OCI-LY3 (cell line): ENCODE data around the gene ITGA6.

Experiments
- H2AFZ ChIP-seq: fragments of 200-600, 300-600 bp; shearing (Covaris generic); 2 replicates; pipeline ENCODE4 v1.6.0; 2014; ENCODE audit warnings: antibody characterized with exemption, low read depth, low read length
- H3K27ac ChIP-seq: fragments of 200-600, 300-600 bp; sonication (generic); 2 replicates; pipeline ENCODE4 v1.5.1; 2014; ENCODE audit warnings: mild to moderate bottlenecking, low read length, moderate library complexity, mixed read lengths
- H3K27me3 ChIP-seq: fragments of 200-600, 300-600 bp; sonication (generic); 2 replicates; pipeline ENCODE4 v1.6.1; 2014; ENCODE audit warnings: low read depth, low read length, mixed read lengths
- H3K36me3 ChIP-seq: fragments of 200-600, 300-600 bp; sonication (generic); replicated peaks from 2 replicates; pipeline ENCODE3; 2014; ENCODE audit warnings: low read depth, low read length, mixed read lengths
- H3K4me1 ChIP-seq: fragments of 300-600, 200-600 bp; sonication (generic); 2 replicates; pipeline ENCODE4 v1.6.1; 2014; ENCODE audit warnings: low read length, mixed read lengths
- H3K4me2 ChIP-seq: fragments of 200-600, 300-600 bp; sonication (generic); 2 replicates; pipeline ENCODE4 v1.6.1; 2014; ENCODE audit warnings: low read length, mixed read lengths
- H3K4me3 ChIP-seq: fragments of 300-600, 200-600 bp; sonication (generic); 2 replicates; pipeline ENCODE4 v1.5.1; 2014; ENCODE audit warnings: antibody characterized with exemption, mild to moderate bottlenecking, low read length, moderate library complexity
- H3K79me2 ChIP-seq: fragments of 300-600, 200-600 bp; shearing (Covaris generic); 2 replicates; pipeline ENCODE4 v1.6.1; 2014; ENCODE audit warnings: mild to moderate bottlenecking, low read length, mixed read lengths
- H3K9ac ChIP-seq: fragments of 300-600, 200-600 bp; shearing (Covaris generic); 2 replicates; pipeline ENCODE4 v1.6.0; 2014; ENCODE audit warnings: mild to moderate bottlenecking, low read length, moderate library complexity
- H3K9me3 ChIP-seq: fragments of 200-600, 300-600 bp; shearing (Covaris generic); 2 replicates; pipeline ENCODE4 v1.6.1; 2014; ENCODE audit warnings: low read length, mixed read lengths; ENCODE audit not compliant: insufficient read depth
- H4K20me1 ChIP-seq: fragments of 200-600, 300-600 bp; sonication (generic); 2 replicates; pipeline ENCODE4 v1.6.1; 2016; ENCODE audit warnings: low read length, mixed read lengths; ENCODE audit not compliant: insufficient read depth
- EZH2phosphoT487 ChIP-seq: fragments of 200-600 bp; shearing (Covaris generic); IDR thresholded peaks from 2 replicates; pipeline ENCODE4 v1.6.1; 2018; ENCODE audit warnings: antibody characterized with exemption, mixed run types, low read depth
- TF ChIP-seq, protein P1 (sequence below): fragments of 200-600, 300-600 bp; sonication (generic); IDR thresholded peaks from 2 replicates; pipeline ENCODE4 v1.5.1; 2014; ENCODE audit warnings: antibody characterized with exemption, low read length, low read depth

The ITGA6 gene

DNA sequence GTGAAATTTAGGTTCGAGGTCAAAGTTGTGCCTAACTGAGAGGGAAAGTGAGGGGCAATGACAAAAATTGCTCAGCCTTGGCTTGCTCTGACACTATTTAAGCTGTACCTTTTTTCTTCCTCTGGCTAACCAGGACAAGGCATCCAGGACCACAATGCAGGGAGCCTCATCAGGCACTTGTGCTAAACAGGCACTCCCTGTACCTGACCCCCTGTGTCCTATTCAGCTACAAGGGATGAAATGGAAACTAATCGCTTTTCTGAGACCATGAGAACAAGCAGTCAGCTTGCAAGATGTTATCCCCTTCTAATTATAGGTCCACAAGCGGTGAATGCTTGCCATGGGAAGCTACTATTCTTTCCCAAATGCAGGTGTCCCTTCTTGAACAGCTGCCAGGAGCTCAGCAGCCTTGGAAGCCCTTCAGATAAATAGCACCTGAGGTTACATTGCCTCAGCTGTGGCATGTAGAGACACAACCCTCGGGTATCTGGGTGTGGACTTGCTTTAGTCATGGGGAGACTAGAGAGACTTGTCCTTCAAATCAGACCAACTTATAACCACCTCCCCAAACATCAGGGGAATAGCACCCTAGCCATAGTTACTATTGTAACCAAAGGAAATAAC, 19.1 kb upstream of the ITGA6 start:
- Histone ChIP-seq H3K27ac (no peak overlapping the region), H3K4me3 (no peak overlapping the region), H3K4me2 (no peak overlapping the region), H3K9me3 (no peaks in the 10 kb centered on the region), H3K36me3 (no peaks in the 10 kb centered on the region), H3K4me1 (no peaks in the 10 kb centered on the region), H3K9ac (no peak overlapping the region), H3K79me2 (no peaks in the 10 kb centered on the region), H3K27me3 (peaks cover 41% of the 10 kb centered on the region), H4K20me1 (no peaks in the 10 kb centered on the region), H2AFZ (no peak overlapping the region)
- no peak for TF ChIP-seq EZH2phosphoT487
- TF ChIP-seq, protein P1, sequence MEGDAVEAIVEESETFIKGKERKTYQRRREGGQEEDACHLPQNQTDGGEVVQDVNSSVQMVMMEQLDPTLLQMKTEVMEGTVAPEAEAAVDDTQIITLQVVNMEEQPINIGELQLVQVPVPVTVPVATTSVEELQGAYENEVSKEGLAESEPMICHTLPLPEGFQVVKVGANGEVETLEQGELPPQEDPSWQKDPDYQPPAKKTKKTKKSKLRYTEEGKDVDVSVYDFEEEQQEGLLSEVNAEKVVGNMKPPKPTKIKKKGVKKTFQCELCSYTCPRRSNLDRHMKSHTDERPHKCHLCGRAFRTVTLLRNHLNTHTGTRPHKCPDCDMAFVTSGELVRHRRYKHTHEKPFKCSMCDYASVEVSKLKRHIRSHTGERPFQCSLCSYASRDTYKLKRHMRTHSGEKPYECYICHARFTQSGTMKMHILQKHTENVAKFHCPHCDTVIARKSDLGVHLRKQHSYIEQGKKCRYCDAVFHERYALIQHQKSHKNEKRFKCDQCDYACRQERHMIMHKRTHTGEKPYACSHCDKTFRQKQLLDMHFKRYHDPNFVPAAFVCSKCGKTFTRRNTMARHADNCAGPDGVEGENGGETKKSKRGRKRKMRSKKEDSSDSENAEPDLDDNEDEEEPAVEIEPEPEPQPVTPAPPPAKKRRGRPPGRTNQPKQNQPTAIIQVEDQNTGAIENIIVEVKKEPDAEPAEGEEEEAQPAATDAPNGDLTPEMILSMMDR, result no peak

GRCh38 chr2:172409042-172409441, 18.3 kb upstream of the ITGA6 start:
- Histone ChIP-seq H2AFZ (no peak overlapping the region), H3K9ac (no peak overlapping the region), H3K9me3 (no peaks in the 10 kb centered on the region), H3K4me2 (no peak overlapping the region), H3K4me1 (no peaks in the 10 kb centered on the region), H3K27ac (no peak overlapping the region), H4K20me1 (no peaks in the 10 kb centered on the region), H3K79me2 (no peaks in the 10 kb centered on the region), H3K36me3 (no peaks in the 10 kb centered on the region), H3K27me3 (peaks cover 42% of the 10 kb centered on the region), H3K4me3 (no peak overlapping the region)
- TF ChIP-seq EZH2phosphoT487, result no peak
- TF ChIP-seq, protein P1, result no peak

- Histone ChIP-seq H3K4me3 (no peak overlapping the region), H4K20me1 (no peaks in the 10 kb centered on the region), H3K4me1 (peaks cover 10% of the 10 kb centered on the region), H3K36me3 (no peaks in the 10 kb centered on the region), H3K9me3 (no peaks in the 10 kb centered on the region; the same call in 1 of the 2 replicates), H3K27me3 (peaks cover 36% of the 10 kb centered on the region), H3K9ac (no peak overlapping the region), H3K79me2 (no peaks in the 10 kb centered on the region), H3K4me2 (no peak overlapping the region), H2AFZ (no peak overlapping the region), H3K27ac (no peak overlapping the region)
- TF ChIP-seq, protein P1, result no peak
- no peak for TF ChIP-seq EZH2phosphoT487
These were observed 14.3 kb upstream of the ITGA6 start for GRCh38 chr2:172412984-172413492.

DNA sequence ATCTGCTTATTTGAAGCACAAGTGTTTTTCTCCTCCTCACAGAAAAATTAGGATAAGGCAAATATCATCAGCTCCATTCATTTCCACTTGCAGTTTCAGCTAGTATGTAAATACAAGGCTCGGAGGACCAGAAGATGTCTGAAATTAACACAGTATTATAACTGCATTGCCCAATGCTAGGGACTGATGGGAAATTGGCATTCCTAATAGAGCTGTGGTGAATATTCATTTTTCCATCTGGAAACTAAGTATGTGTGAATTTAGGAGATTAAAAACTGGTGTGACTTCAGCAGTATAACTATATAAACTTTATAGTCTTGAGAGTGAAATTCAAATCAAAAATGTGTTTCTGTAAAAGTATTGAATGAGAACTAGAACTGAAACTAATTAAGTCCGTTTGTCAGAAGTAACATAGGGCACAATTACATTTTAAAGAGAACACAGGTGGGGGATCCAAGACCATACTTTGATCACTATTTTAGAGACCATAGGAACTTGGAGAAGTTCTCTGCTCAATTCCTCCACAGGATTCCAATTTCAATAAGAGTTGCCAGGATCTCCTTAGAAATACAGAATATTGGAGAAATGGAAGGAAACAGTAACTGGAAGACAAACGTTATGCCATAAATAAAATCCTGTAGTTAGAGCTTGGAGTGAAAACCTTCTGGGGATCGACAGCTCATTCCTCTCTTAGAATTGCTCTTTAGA, 12.1 kb upstream of the ITGA6 start:
- no peaks in the 10 kb centered on the region; the same call in 1 of the 2 replicates for H3K9me3 ChIP-seq
- H2AFZ ChIP-seq, result no peak overlapping the region
- no peak for TF ChIP-seq EZH2phosphoT487
- TF ChIP-seq, protein P1, result no peak
- H3K36me3 ChIP-seq, result no peaks in the 10 kb centered on the region
- peaks cover 10% of the 10 kb centered on the region for H3K4me1 ChIP-seq
- no peaks in the 10 kb centered on the region for H4K20me1 ChIP-seq
- H3K27ac ChIP-seq, result no peak overlapping the region
- no peak overlapping the region for H3K9ac ChIP-seq
- H3K4me3 ChIP-seq, result no peak overlapping the region
- peaks cover 16% of the 10 kb centered on the region for H3K27me3 ChIP-seq
- peak overlapping the region; percentile 13; the same call in 1 of the 2 replicates for H3K4me2 ChIP-seq
- no peaks in the 10 kb centered on the region for H3K79me2 ChIP-seq
